H7 (cell line): ENCODE measurements around the gene ZNF609. TPM values are rescaled to one million over a fixed set of nuclear protein-coding genes. Genes with fewer than 3 reads are reported as not detected.

Experiments used
- DNase-seq: peaks from one replicate; pipeline ENCODE4 v3.0.0; 2012
- H3K27me3 ChIP-seq: 2 replicates; pipeline ENCODE4 v1.6.0; 2011; ENCODE audit warnings: mild to moderate bottlenecking, low read length; ENCODE audit not compliant: control insufficient read depth, insufficient read depth
- H3K36me3 ChIP-seq: replicated peaks from 2 replicates; pipeline ENCODE4 v1.5.1; 2011; ENCODE audit warnings: low read length; ENCODE audit not compliant: control insufficient read depth, insufficient read depth
- H3K4me3 ChIP-seq: 2 replicates; pipeline ENCODE4 v1.5.1; 2011; ENCODE audit warnings: low read depth, mild to moderate bottlenecking, control low read depth, low read length, moderate library complexity; ENCODE audit not compliant: insufficient read depth
- total RNA-seq: library from RNA; depleted of rRNA; stranded (reverse); fragments of >200 nt; shearing (Covaris generic); gene quantifications from 2 replicates; pipeline ENCODE4 v1.2.3, GENCODE V29; 2014; rRNA removed

The ZNF609 gene
- total RNA-seq: 24.8 and 32.8 TPM in 2 replicates

- DNase-seq: peak; percentile 94
- H3K4me3 ChIP-seq: peak within 1 kb of the TSS; percentile 68
- H3K36me3 ChIP-seq: no peaks in the 10 kb centered on the region; the same call in 1 of the 2 replicates
- no peaks in the 10 kb centered on the region for H3K27me3 ChIP-seq
Measured at GRCh38 chr15:64460206-64460723, at the start of gene ZNF609. Gene ZNF609, plus strand, starts transcription at chr15:64460578. Its CDS starts 38,842 bp downstream, at chr15:64499420.

GRCh38 chr15:64412216-64412615 is 48.2 kb upstream of the ZNF609 start:
- no peaks in the 10 kb centered on the region for H3K27me3 ChIP-seq
- no peak for DNase-seq
- H3K36me3 ChIP-seq: peaks cover 2% of the 10 kb centered on the region

GRCh38 chr15:64422697-64423096 is 37.7 kb upstream of the ZNF609 start:
- no peak for DNase-seq
- Histone ChIP-seq H3K36me3 (0 out of 2 replicates have a peak, but pooled peaks cover 1% of the 10 kb centered on the region), H3K4me3 (no peak overlapping the region), H3K27me3 (no peaks in the 10 kb centered on the region)

More at GRCh38 chr15:64412216-64412615, 48.2 kb upstream of the ZNF609 start:
- H3K4me3 ChIP-seq: no peak overlapping the region

- H3K27me3 ChIP-seq: no peaks in the 10 kb centered on the region
- no peak for DNase-seq
- H3K36me3 ChIP-seq: 0 out of 2 replicates have a peak, but pooled peaks cover 1% of the 10 kb centered on the region
- no peak overlapping the region for H3K4me3 ChIP-seq
Measured at GRCh38 chr15:64423970-64424369, 36.4 kb upstream of the ZNF609 start.

GRCh38 chr15:64425221-64425620 is 35.2 kb upstream of the ZNF609 start:
- H3K36me3 ChIP-seq: 0 out of 2 replicates have a peak, but pooled peaks cover 1% of the 10 kb centered on the region
- no peak overlapping the region for H3K4me3 ChIP-seq
- H3K27me3 ChIP-seq: no peaks in the 10 kb centered on the region; the same call in 1 of the 2 replicates
- no peak for DNase-seq

GRCh38 chr15:64426845-64427465 is 33.4 kb upstream of the ZNF609 start:
- H3K4me3 ChIP-seq: no peak overlapping the region
- no peaks in the 10 kb centered on the region; the same call in 1 of the 2 replicates for H3K27me3 ChIP-seq
- 0 out of 2 replicates have a peak, but pooled peaks cover 1% of the 10 kb centered on the region for H3K36me3 ChIP-seq
- DNase-seq: no peak

- Histone ChIP-seq H3K27me3 (no peaks in the 10 kb centered on the region; the same call in 1 of the 2 replicates), H3K4me3 (no peak overlapping the region), H3K36me3 (no peaks in the 10 kb centered on the region)
- no peak for DNase-seq
Measured at GRCh38 chr15:64429448-64429847, 30.9 kb upstream of the ZNF609 start.

GRCh38 chr15:64430000-64430735 is 30.2 kb upstream of the ZNF609 start:
- H3K36me3 ChIP-seq: no peaks in the 10 kb centered on the region
- peak; percentile 60 for DNase-seq
- no peaks in the 10 kb centered on the region; the same call in 1 of the 2 replicates for H3K27me3 ChIP-seq
- H3K4me3 ChIP-seq: no peak overlapping the region

- Histone ChIP-seq H3K4me3 (no peak overlapping the region), H3K36me3 (no peaks in the 10 kb centered on the region), H3K27me3 (no peaks in the 10 kb centered on the region)
- DNase-seq: no peak
Measured at GRCh38 chr15:64437982-64438381, 22.4 kb upstream of the ZNF609 start.

GRCh38 chr15:64438653-64439447 is 21.5 kb upstream of the ZNF609 start:
- no peak overlapping the region for H3K4me3 ChIP-seq
- no peaks in the 10 kb centered on the region for H3K36me3 ChIP-seq
- no peak for DNase-seq
- no peaks in the 10 kb centered on the region for H3K27me3 ChIP-seq

GRCh38 chr15:64441852-64442251 is 18.5 kb upstream of the ZNF609 start:
- H3K36me3 ChIP-seq: no peaks in the 10 kb centered on the region
- no peaks in the 10 kb centered on the region for H3K27me3 ChIP-seq
- no peak for DNase-seq
- no peak overlapping the region for H3K4me3 ChIP-seq

GRCh38 chr15:64443016-64443415 is 17.4 kb upstream of the ZNF609 start:
- no peaks in the 10 kb centered on the region for H3K27me3 ChIP-seq
- no peak overlapping the region for H3K4me3 ChIP-seq
- no peaks in the 10 kb centered on the region for H3K36me3 ChIP-seq
- no peak for DNase-seq

- H3K36me3 ChIP-seq: no peaks in the 10 kb centered on the region
- no peak for DNase-seq
- H3K27me3 ChIP-seq: no peaks in the 10 kb centered on the region
- H3K4me3 ChIP-seq: no peak overlapping the region
Measured at GRCh38 chr15:64443747-64444621, 16.4 kb upstream of the ZNF609 start.
